Suppressor macrophage (primary cell): ENCODE results near the gene PLET1.

Experiments used
- DNase-seq, 4 experiments: peaks; one replicate each; pipeline ENCODE4 v3.0.0-alpha.2; 2020 to 2022
- total RNA-seq, 17 experiments: gene quantifications; one replicate each; lab custom pipeline; 2026; ENCODE audit warnings: mixed read lengths in 6 of 17, inconsistent platforms in 3 of 17; lab: John Stamatoyannopoulos, UW

The PLET1 gene, protein sequence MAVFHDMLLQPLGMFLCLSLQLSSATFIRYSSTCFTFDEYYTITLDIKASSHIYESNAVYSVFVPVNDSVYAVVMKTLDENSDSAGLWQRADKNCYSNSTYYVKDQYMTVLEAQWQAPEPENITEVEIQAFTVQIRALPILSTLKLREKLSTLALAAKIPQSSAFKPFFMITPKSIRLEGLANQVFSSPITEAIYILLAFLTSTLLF
- total RNA-seq: 0 to 0.11 (median 0) reads per million in 17 experiments

DNA sequence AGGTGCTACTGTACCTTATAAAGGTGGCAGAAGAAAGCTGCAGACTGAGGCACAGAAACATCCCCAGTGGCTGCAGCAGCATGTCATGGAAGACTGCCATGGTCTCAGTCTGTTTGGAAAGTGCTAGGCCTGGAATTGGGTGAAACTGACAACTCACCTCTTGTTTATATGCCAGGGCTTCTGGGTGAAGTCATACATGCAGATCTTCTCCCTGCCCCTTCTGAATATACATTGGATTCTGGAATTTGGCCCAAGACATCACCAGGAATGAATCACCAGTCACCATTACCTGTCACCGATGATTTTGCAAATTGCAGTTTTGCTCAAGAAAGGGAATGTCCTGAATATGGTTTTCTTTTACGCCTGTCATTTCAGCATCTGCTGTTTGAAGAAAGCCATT, at the start of gene PLET1:
Gene PLET1, minus strand, starts transcription at position 371 of the 400 bp plus-strand sequence. Its CDS starts 271 bp downstream, at position 100.
- no peak for DNase-seq

GRCh38 chr11:112310419-112310818, 49.8 kb upstream of the PLET1 start:
- peak; percentile 28 to 60 (median 55) for DNase-seq

DNA sequence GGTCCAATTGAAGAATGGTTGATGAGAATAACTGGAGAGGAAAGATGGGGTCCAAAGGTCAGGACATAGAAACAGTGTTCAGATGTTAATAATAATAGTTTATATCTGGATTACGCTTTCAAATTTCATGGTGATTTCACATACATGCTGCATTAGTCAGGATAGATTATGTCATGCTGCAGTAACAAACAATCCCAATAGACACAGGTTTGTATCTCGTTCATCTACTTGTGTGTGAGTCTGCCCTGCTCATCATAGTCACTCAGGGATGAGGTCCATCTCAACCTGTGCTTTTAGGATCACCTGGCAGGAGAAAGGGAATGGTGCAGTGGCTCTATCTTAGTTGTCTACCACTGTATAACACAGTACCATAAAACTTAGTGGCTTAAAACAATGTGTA, 48.0 kb upstream of the PLET1 start:
- DNase-seq: no peak

DNA sequence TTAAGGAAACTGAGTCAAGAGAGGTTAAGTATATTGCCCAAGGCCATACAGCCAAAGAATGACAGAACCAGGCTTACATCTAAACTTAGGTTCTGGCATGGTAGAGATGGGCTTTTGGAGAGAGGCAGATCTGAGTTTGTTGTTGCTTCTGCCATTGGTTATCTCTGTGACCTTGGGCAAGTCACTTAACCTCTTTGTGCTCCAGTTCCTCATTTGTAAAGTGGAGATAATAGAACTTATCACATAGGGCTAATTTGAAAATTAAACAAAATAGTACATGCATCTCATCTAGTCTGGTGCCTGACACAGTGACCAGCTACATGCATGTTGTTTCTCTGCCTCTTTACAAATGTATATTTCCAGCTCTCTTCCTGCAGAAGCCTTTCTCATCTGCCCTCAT, 47.0 kb upstream of the PLET1 start:
- no peak for DNase-seq

GRCh38 chr11:112306230-112306629, 45.6 kb upstream of the PLET1 start:
- DNase-seq: no peak

DNA sequence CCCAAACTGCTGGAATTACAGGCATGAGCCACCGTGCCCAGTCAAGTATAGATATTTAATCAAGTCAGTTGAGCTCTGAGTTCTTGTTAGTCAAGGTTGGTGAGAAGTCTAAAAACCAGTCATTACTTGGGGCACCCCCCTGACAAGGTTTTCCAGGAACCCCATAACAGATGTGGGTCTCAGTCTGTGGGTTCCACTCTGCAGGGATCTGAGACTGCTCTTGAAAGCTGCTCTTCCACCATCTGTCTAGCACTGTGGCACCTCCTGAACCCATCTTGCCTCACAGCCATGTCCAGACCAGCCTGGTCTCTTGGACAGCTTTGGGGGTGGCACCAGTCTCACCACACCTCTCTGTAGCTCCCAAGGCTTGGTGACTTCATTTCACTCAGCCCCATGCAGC, 44.3 kb upstream of the PLET1 start:
- DNase-seq: no peak

GRCh38 chr11:112303616-112304015, 43.0 kb upstream of the PLET1 start:
- DNase-seq: no peak

GRCh38 chr11:112302226-112302868, 41.7 kb upstream of the PLET1 start:
- DNase-seq: peak in 1 of 4 experiments; percentile 18

DNA sequence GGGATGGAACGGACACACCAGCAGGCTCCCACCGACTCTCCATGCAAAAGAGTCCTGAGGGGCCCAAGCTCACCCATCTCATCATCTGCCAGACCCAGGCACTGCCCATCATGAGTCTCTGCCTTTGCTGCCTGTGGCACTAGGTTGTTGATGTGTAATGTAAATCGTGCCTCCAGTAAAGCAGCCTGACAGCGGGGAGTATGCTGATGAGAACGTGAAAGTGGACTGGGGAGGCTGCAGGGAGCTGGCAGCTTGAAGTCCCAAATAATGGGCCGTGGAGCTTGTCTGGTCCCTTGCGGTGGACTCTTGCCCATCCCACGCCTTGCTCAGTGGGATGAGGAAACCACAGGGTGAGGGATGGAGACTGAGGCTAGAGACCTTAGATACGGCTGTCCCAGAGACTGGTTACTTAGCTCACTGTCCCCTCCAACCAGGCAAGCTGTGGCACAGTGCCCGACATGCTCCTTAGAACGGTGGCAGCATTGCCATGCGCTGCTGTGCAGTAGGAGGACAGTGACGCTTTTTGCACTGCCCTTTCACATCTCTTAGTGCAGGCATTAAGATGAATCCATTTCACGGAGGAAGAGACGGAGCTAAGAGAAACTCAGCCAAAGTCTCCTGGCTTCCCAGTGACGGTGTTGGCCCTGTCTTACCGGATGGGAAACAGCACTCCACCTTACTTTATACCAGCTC, 39.6 kb upstream of the PLET1 start:
- DNase-seq: no peak

DNA sequence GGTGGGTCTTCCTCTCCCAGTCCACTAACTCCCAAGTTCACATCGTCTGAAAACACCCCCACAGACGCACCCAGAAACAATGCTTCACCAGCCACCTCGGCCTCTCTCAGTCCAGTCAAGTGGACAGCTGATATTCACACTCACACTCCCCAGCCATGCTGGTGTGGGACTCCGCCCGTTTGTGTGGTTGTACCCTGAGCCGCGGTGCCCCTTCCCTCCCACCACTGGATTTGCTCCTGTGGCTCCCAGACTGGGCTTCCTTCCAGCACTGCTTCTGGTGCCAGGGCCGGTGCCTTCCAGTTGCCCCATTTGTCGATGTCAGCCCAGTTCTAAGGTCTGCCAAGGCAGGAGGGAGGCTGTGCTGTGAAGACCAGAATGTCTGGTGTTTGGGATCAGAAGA, 37.9 kb upstream of the PLET1 start:
- no peak for DNase-seq

DNA sequence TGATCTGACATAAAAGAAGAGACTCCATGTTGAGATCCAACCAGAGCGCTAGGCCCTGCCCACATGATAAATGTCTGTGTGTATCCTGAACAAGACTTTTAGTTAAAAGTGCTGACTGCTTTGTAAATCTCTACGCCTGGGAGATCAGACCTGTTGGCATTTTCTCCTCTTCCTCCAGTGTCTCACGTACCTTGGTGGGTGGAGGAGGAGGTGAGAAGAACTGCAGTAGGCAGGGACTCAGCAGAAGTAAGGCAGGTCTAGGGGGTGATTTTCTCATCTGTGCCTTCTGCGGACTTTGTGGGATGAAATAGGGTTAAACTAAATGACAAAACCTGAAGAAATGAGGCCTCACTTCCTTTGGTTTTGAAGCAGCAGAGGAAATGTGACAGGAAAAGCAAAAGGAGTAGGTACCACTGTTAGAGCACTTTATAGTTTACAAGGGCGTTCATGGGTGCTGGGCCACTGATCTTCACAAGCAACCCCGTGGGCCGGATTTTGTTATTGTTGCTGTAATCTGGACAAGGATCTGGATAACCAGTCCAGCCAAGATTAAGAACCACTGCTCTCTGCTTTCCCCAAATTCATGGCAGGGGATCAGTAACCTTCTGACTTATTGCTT, 36.7 kb upstream of the PLET1 start:
- no peak for DNase-seq

DNA sequence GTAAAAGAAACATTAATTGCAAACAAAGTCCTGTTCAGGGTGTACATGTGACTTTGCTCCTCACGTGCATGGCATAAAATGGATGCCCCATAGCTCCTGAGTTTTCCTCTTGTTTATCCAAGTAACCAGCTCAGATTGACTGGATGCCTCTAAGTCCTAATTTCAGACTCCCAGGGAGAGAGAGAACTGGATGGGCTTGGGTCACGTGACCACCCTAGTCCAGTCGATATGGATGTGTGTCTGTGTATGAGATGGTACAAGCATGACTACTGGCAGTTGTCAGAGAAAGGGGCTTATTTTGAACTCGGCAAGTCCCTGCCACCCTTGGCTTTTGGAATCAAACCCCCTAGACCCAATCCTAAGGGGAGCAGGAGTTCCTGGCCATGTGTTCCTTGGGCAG, 35.4 kb upstream of the PLET1 start:
- DNase-seq: no peak

DNA sequence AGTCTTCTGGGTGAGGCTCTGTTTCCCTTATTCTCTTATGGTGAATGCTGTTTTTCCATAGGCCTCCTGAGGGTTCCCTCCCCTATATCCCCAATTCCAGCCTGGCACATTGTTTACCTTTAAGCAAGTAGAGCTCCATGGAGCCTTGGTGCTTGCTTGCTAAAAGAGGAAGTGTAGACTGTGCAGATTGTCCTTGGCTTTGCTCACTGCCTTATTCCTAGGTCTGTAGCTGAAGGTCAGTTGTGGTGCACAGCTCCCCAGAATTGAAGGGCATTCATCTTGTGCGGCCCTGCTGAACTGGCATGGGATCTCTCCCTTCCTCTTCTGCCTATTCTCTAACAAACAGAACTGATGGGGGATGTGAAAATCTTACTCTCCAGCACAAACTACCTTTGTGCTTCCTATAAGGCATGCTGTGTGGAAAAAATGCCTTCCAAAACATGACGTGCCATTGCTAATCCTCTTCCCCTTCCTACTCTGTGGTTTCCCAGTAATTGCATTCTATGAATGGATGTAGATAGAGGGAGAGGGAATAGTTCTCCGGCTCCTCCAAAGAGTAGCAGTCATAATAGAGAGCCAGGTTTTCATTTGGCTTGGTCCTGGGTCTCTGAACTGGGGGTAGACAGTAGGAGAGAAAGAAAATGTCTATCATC, 34.2 kb upstream of the PLET1 start:
- peak; percentile 29 to 54 (median 52) for DNase-seq

DNA sequence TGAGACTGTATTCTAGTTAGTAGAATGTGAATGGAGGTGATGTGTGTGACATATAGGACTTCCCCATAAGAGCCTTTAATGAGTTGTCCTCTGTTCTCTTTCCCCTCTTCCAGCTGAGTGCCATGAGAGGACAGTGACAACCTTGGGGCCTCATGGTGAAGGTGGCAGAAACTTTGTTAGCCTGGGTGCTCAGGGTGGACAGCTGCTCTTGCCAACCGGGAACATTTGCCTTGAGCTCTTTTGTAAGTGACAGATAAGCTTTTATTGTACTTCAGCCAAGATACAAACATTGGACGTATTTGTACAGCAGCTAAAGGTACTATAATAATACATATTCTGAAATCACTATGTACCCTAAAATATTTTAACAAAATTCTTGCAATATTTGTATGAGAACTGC, 33.0 kb upstream of the PLET1 start:
- no peak for DNase-seq

DNA sequence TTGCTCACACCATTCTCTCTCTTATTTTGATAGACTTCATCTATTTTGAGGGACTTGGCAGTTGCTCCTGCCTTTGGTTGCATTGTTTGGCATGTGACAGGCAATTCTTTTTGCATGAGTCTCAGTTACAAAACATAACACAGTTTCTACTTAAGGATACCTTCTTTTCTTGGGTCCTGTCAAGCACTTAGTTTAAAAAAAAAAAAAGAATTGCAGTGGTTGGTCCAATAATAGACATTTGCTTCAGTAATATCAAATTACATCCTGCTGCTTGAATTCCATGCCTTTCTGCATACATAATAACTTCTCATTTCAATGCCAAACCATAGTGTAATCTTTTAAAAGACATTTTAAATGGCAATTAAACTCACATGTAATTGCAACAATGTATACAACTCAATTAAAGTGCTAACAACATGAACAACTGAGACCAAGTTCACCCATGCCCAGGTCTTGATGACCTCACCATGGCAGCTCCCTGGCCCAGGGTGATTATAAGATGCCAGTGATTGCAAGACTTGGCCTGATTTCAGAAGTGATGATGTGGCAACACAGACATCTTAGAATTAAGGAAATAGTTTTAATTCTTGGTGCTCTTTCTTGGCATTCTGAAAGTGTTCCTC, 32.2 kb upstream of the PLET1 start:
- peak; percentile 29 to 60 (median 54) for DNase-seq

DNA sequence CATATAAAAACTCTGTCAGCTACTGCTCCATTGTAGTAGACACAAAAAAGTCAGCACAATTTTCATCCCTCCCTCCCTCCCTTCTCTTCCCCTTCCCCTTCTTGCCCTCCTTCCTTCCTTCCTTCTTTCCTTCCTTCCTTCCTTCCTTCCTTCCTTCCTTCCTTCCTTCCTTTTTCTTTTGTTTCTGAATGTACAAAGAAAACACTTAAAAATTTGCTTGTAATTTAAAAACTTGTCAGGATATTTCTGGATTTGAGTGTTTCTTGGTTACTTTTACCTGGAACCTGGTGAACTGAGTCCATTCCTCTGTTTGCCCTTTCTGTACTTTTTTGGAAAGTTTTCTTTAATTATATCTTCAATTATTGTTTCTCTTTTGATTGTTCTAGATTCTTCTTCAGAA, 31.5 kb upstream of the PLET1 start:
- DNase-seq: no peak

DNA sequence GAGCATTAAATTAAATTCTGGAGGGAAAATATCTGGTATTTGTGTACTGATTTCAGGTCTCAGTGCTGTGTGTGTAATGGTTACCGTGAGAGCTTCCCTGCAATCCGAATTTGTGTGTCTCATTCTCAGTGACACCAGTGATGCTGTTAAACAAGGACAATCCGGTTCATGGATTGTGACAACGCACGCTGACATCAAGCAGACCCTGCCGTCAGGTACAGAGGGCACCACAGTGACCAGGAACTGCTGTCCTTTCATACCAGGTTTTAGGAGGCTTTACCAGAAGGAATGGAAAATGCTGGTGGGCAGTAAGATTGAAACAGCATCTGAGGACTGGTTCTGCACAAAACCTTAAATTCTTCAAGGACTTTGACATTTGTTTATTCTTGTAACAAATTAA, 30.5 kb upstream of the PLET1 start:
- DNase-seq: no peak

- no peak for DNase-seq
Measured at GRCh38 chr11:112290493-112290850, 29.8 kb upstream of the PLET1 start.

- peak; percentile 72 to 93 (median 86) for DNase-seq
Measured at GRCh38 chr11:112289588-112290492, 29.2 kb upstream of the PLET1 start.

- no peak for DNase-seq
Measured at GRCh38 chr11:112288021-112288420, 27.4 kb upstream of the PLET1 start.

- DNase-seq: no peak
Measured at GRCh38 chr11:112285841-112286311, 25.2 kb upstream of the PLET1 start.
